Large intestine (tissue), 12 donors: ENCODE measurements around the gene LRRC7. TPM values are rescaled to one million over a fixed set of nuclear protein-coding genes. Genes with fewer than 3 reads are reported as not detected.
A peak's percentile ranks its signal among the peaks of the same experiment; 100 is the strongest.

Experiments
- DNase-seq, 2 donors: peaks; one replicate each; pipeline versions ENCODE4 v3.0.0 to v3.0.0-alpha.2; 2013
- H3K27ac ChIP-seq: one replicate; pipeline ENCODE4 v1.5.1; 2013; ENCODE audit warnings: low read length
- H3K27me3 ChIP-seq: 2 replicates; pipeline ENCODE4 v1.6.1; 2013; ENCODE audit warnings: low read length; ENCODE audit not compliant: control insufficient read depth, insufficient read depth
- H3K36me3 ChIP-seq: 2 replicates; pipeline ENCODE4 v1.6.1; 2013; ENCODE audit warnings: low read length; ENCODE audit not compliant: control insufficient read depth, insufficient read depth
- H3K4me1 ChIP-seq: one replicate; pipeline ENCODE4 v1.6.1; 2013; ENCODE audit warnings: low read length; ENCODE audit not compliant: control insufficient read depth, insufficient read depth
- H3K4me3 ChIP-seq: one replicate; pipeline ENCODE4 v1.5.1; 2013; ENCODE audit warnings: low read length
- H3K9me3 ChIP-seq: one replicate; pipeline ENCODE4 v1.6.1; 2013; ENCODE audit warnings: mild to moderate bottlenecking, low read depth, low read length, moderate library complexity; ENCODE audit not compliant: control insufficient read depth
- WGBS: methylation state at CpG from one replicate; pipeline ENCODE4 v1.1.5; 2013; ENCODE audit warnings: low lambda C conversion rate; ENCODE audit not compliant: insufficient coverage; 5-methylcytosine and 5-hydroxymethylcytosine counted together
- long read RNA-seq, 11 donors: transcript quantifications; one replicate each; lab custom pipeline, GENCODE V29; 2026
- polyA plus RNA-seq: library from polyadenylated mRNA; unstranded; fragments of 120-200 nt; gene quantifications from one replicate; pipeline ENCODE4 v1.2.1, GENCODE V29; 2013

Gene LRRC7
- 5.1 TPM for polyA plus RNA-seq
- long read RNA-seq, donor 1, partial matches to known transcripts = 0 of 3 reads
- long read RNA-seq, donor 1, other reads (novel, unspliced or antisense) = 0 of 3 reads
- long read RNA-seq, donor 2, transcript LRRC7-206 (1 exons, 2,983 nt) = major isoform, 11 of 20 reads
- long read RNA-seq, donor 2, partial matches to known transcripts = 0 of 20 reads
- long read RNA-seq, donor 2, other reads (novel, unspliced or antisense) = 9 of 20 reads
- long read RNA-seq, donor 3 = 0 reads
- long read RNA-seq, donor 4, partial matches to known transcripts = 0 of 1 reads
- long read RNA-seq, donor 4, other reads (novel, unspliced or antisense) = 0 of 1 reads
- long read RNA-seq, donor 5 = 0 reads
- long read RNA-seq, donor 6, partial matches to known transcripts = 0 of 4 reads
- long read RNA-seq, donor 6, other reads (novel, unspliced or antisense) = 0 of 4 reads
- long read RNA-seq, donor 7, transcript LRRC7-206 (1 exons, 2,983 nt) = major isoform, 5 of 5 reads
- long read RNA-seq, donor 7, partial matches to known transcripts = 0 of 5 reads
- long read RNA-seq, donor 7, other reads (novel, unspliced or antisense) = 0 of 5 reads
- long read RNA-seq, donor 8, partial matches to known transcripts = 12 of 21 reads
- long read RNA-seq, donor 8, other reads (novel, unspliced or antisense) = 5 of 21 reads
- long read RNA-seq, donor 9, partial matches to known transcripts = 0 of 4 reads
- long read RNA-seq, donor 9, other reads (novel, unspliced or antisense) = 0 of 4 reads
- long read RNA-seq, donor 10, partial matches to known transcripts = 63 of 75 reads
- long read RNA-seq, donor 10, other reads (novel, unspliced or antisense) = 8 of 75 reads
- long read RNA-seq, donor 11, partial matches to known transcripts = 0 of 3 reads
- long read RNA-seq, donor 11, other reads (novel, unspliced or antisense) = 0 of 3 reads

- no CpG with 5 or more reads among the region's 62 CpGs for WGBS
- H3K36me3 ChIP-seq = no peaks in the 10 kb centered on the region
- peaks cover 9% of the 10 kb centered on the region for H3K4me1 ChIP-seq
- DNase-seq = peak in 1 of 2 donors; percentile 35
- H3K9me3 ChIP-seq = no peaks in the 10 kb centered on the region
- peak within 1 kb of the TSS; percentile 46 for H3K4me3 ChIP-seq
- peaks cover 49% of the 10 kb centered on the region for H3K27me3 ChIP-seq
- no peak within 1 kb of the TSS for H3K27ac ChIP-seq
These were observed at the start of gene LRRC7 for GRCh38 chr1:69567652-69568420. Gene LRRC7 (plus strand): TSS chr1:69567922. CDS start chr1:69568640, 718 bp downstream.

- DNase-seq = no peak
- H3K9me3 ChIP-seq = no peaks in the 10 kb centered on the region
- H3K4me3 ChIP-seq = no peak overlapping the region
- no peak overlapping the region for H3K27ac ChIP-seq
- no peaks in the 10 kb centered on the region for H3K27me3 ChIP-seq
- H3K36me3 ChIP-seq = no peaks in the 10 kb centered on the region
- no peaks in the 10 kb centered on the region for H3K4me1 ChIP-seq
- WGBS = no CpG with 5 or more reads among the region's 3 CpGs
These were observed 48.7 kb upstream of the LRRC7 start for GRCh38 chr1:69519006-69519405.

GRCh38 chr1:69520326-69520725 lies 47.4 kb upstream of the LRRC7 start:
- Histone ChIP-seq H3K4me1 (no peaks in the 10 kb centered on the region), H3K9me3 (no peaks in the 10 kb centered on the region), H3K36me3 (no peaks in the 10 kb centered on the region), H3K4me3 (no peak overlapping the region), H3K27me3 (no peaks in the 10 kb centered on the region), H3K27ac (no peak overlapping the region)
- DNase-seq = no peak
- WGBS = 97% methylated on average over 4 of the region's 5 CpGs

GRCh38 chr1:69523032-69523431 lies 44.7 kb upstream of the LRRC7 start:
- Histone ChIP-seq H3K27ac (no peak overlapping the region), H3K9me3 (no peaks in the 10 kb centered on the region), H3K4me1 (no peaks in the 10 kb centered on the region), H3K36me3 (no peaks in the 10 kb centered on the region), H3K4me3 (no peak overlapping the region), H3K27me3 (no peaks in the 10 kb centered on the region)
- DNase-seq = no peak
- WGBS = no CpG with 5 or more reads among the region's 1 CpG

GRCh38 chr1:69523461-69523860 lies 44.3 kb upstream of the LRRC7 start:
- DNase-seq = no peak
- WGBS = 100% methylated on average over 3 of the region's 7 CpGs
- Histone ChIP-seq H3K36me3 (no peaks in the 10 kb centered on the region), H3K4me3 (no peak overlapping the region), H3K9me3 (no peaks in the 10 kb centered on the region), H3K27ac (no peak overlapping the region), H3K27me3 (no peaks in the 10 kb centered on the region), H3K4me1 (no peaks in the 10 kb centered on the region)

GRCh38 chr1:69524015-69524414 lies 43.7 kb upstream of the LRRC7 start:
- H3K27me3 ChIP-seq = no peaks in the 10 kb centered on the region
- WGBS = 100% methylated on average over 1 of the region's 1 CpG
- no peaks in the 10 kb centered on the region for H3K9me3 ChIP-seq
- DNase-seq = no peak
- H3K4me3 ChIP-seq = no peak overlapping the region
- no peaks in the 10 kb centered on the region for H3K4me1 ChIP-seq
- H3K27ac ChIP-seq = no peak overlapping the region
- H3K36me3 ChIP-seq = no peaks in the 10 kb centered on the region

- Histone ChIP-seq H3K27ac (no peak overlapping the region), H3K27me3 (no peaks in the 10 kb centered on the region), H3K4me3 (no peak overlapping the region), H3K9me3 (no peaks in the 10 kb centered on the region), H3K4me1 (no peaks in the 10 kb centered on the region), H3K36me3 (no peaks in the 10 kb centered on the region)
- DNase-seq = no peak
- no CpG with 5 or more reads among the region's 2 CpGs for WGBS
These were observed 40.4 kb upstream of the LRRC7 start for GRCh38 chr1:69527273-69527672.

- DNase-seq = no peak
- no peaks in the 10 kb centered on the region for H3K4me1 ChIP-seq
- H3K27ac ChIP-seq = no peak overlapping the region
- no peak overlapping the region for H3K4me3 ChIP-seq
- no peaks in the 10 kb centered on the region for H3K9me3 ChIP-seq
- H3K36me3 ChIP-seq = no peaks in the 10 kb centered on the region
- no peaks in the 10 kb centered on the region for H3K27me3 ChIP-seq
- WGBS = 80% methylated on average over 1 of the region's 2 CpGs
These were observed 39.3 kb upstream of the LRRC7 start for GRCh38 chr1:69528376-69528775.

- WGBS = 90% methylated on average over 1 of the region's 1 CpG
- H3K4me1 ChIP-seq = no peaks in the 10 kb centered on the region
- no peak overlapping the region for H3K4me3 ChIP-seq
- H3K9me3 ChIP-seq = no peaks in the 10 kb centered on the region
- no peak overlapping the region for H3K27ac ChIP-seq
- H3K36me3 ChIP-seq = no peaks in the 10 kb centered on the region
- H3K27me3 ChIP-seq = no peaks in the 10 kb centered on the region
- DNase-seq = no peak
These were observed 34.4 kb upstream of the LRRC7 start for GRCh38 chr1:69533343-69533742.

GRCh38 chr1:69534829-69535228 lies 32.9 kb upstream of the LRRC7 start:
- H3K4me1 ChIP-seq = no peaks in the 10 kb centered on the region
- 86% methylated on average over 1 of the region's 1 CpG for WGBS
- H3K27me3 ChIP-seq = no peaks in the 10 kb centered on the region
- H3K4me3 ChIP-seq = no peak overlapping the region
- H3K27ac ChIP-seq = no peak overlapping the region
- no peaks in the 10 kb centered on the region for H3K9me3 ChIP-seq
- H3K36me3 ChIP-seq = no peaks in the 10 kb centered on the region
- no peak for DNase-seq
